ENCODE data around the gene TBC1D17.

DNA sequence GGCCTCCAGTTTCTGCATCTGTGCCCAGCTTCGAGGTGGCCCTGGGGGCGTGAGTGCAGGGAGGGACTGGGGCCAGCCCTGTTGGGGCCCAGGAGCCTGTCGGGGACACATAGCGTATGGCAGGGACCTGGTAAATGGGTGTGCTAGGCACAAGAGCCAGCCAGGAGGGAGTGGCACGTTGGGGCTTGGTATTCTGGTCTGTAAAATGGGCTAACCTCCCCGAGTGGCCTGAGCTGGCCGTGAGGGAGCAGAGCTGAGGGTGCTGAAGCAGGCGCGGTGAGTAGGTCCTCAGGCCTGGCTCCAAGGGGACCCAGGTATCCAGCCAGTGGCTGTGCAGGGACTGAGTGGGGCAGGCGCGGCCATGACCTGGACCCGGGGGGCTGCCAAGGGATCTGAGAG lies 22.2 kb upstream of the TBC1D17 start:
- TF ChIP-seq FOXM1 (IDR thresholded peaks at IDR 0.05; ENCODE audit: low read depth, low read length): no peak
- TF ChIP-seq, protein P1, sequence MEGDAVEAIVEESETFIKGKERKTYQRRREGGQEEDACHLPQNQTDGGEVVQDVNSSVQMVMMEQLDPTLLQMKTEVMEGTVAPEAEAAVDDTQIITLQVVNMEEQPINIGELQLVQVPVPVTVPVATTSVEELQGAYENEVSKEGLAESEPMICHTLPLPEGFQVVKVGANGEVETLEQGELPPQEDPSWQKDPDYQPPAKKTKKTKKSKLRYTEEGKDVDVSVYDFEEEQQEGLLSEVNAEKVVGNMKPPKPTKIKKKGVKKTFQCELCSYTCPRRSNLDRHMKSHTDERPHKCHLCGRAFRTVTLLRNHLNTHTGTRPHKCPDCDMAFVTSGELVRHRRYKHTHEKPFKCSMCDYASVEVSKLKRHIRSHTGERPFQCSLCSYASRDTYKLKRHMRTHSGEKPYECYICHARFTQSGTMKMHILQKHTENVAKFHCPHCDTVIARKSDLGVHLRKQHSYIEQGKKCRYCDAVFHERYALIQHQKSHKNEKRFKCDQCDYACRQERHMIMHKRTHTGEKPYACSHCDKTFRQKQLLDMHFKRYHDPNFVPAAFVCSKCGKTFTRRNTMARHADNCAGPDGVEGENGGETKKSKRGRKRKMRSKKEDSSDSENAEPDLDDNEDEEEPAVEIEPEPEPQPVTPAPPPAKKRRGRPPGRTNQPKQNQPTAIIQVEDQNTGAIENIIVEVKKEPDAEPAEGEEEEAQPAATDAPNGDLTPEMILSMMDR (IDR thresholded peaks at IDR 0.05 in 2 of 3, conservative IDR thresholded peaks at IDR 0.05 in 1 of 3; ENCODE audit: control insufficient read depth in 2 of 3, extremely low read depth in 1 of 3, insufficient read depth in 1 of 3, low read depth in 3 of 3, low read length in 3 of 3): no peak
- no peak for TF ChIP-seq ZZZ3 (IDR thresholded peaks at IDR 0.05; ENCODE audit: control insufficient read depth, insufficient read length, low read depth)
- TF ChIP-seq, protein P2, sequence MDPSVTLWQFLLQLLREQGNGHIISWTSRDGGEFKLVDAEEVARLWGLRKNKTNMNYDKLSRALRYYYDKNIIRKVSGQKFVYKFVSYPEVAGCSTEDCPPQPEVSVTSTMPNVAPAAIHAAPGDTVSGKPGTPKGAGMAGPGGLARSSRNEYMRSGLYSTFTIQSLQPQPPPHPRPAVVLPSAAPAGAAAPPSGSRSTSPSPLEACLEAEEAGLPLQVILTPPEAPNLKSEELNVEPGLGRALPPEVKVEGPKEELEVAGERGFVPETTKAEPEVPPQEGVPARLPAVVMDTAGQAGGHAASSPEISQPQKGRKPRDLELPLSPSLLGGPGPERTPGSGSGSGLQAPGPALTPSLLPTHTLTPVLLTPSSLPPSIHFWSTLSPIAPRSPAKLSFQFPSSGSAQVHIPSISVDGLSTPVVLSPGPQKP (IDR thresholded peaks at IDR 0.05; ENCODE audit: low read depth, low read length): no peak
- TF ChIP-seq CHD2 (IDR thresholded peaks at IDR 0.05; ENCODE audit: borderline replicate concordance, low read depth, low read length): no peak
- TF ChIP-seq HDAC6 (IDR thresholded peaks at IDR 0.05; ENCODE audit: unreplicated experiment): no peak
- peak; percentile 22; the same call in 1 of the 2 replicates for TF ChIP-seq POLR2A (IDR thresholded peaks at IDR 0.05; ENCODE audit: low read depth, low read length)
- no peak for TF ChIP-seq MTA3 (IDR thresholded peaks at IDR 0.05; ENCODE audit: borderline replicate concordance, low read length)
- TF ChIP-seq, protein P3, sequence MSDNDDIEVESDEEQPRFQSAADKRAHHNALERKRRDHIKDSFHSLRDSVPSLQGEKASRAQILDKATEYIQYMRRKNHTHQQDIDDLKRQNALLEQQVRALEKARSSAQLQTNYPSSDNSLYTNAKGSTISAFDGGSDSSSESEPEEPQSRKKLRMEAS (IDR thresholded peaks at IDR 0.05; ENCODE audit: low read depth, low read length): no peak
- no peak for TF ChIP-seq PAX5 (IDR thresholded peaks at IDR 0.05; ENCODE audit: borderline replicate concordance, low read depth, low read length)
- no peak for TF ChIP-seq ETV6 (conservative IDR thresholded peaks at IDR 0.05 in 1 of 2, IDR thresholded peaks at IDR 0.05 in 1 of 2; ENCODE audit: borderline replicate concordance in 1 of 2, low read depth in 1 of 2)
- TF ChIP-seq BRCA1 (IDR thresholded peaks at IDR 0.05; ENCODE audit: low read depth, low read length): no peak
- no peak for TF ChIP-seq POLR2AphosphoS5 (IDR thresholded peaks at IDR 0.05; ENCODE audit: low read length)
